Thyroid gland (tissue), 4 donors: ENCODE results near the gene MAPK11.

ENCODE experiments used
- POLR2A ChIP-seq, 2 donors: fragments of 450-650 bp; IDR thresholded peaks; one replicate each; pipeline ENCODE4 v1.6.1; 2017; ENCODE audit warnings: antibody characterized with exemption in 2 of 2, mild to moderate bottlenecking in 2 of 2, moderate library complexity in 1 of 2
- TF ChIP-seq, protein P1 (sequence below), 6 experiments: fragments of 200-600 bp in 3 of 6; fragments of 450-650 bp in 3 of 6; sonication (generic) in 3 of 6; IDR thresholded peaks; one replicate each; pipeline ENCODE4 v1.5.1; 2016 to 2019; ENCODE audit warnings: antibody characterized with exemption in 6 of 6, mild to moderate bottlenecking in 2 of 6, inconsistent platforms in 1 of 6, moderate library complexity in 1 of 6

DNA sequence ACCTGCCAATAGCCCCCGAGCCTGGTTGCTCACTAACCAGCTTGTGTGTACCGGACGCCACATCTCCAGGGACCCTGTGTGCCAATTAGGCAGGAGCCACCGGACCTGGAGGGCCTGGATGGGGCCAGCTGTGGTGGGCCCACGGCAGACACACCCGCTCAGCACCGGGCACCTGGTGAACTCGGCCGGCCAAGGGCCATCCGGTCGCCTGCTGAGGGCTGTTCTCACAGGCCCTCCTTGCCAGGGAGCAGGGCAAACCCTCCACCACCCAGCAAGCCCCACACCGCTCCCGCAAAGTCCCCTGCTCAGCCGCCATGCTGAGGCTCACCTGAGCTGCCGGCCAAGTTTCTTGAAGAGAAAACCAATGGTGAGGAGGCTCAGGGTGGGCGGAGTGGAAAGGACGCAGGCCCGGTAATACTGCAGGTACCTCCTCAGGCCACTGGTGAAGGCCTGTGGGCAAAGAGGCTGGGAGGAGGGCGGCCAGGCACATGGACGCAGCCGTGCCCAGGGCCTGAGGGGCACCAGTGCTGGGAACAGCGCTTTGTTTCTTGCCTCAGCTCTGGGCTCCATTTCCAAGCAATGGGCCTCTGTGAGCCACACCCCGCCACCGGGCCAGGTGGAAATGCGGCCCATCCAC is 42.5 kb downstream of the MAPK11 start:
- TF ChIP-seq, protein P1, sequence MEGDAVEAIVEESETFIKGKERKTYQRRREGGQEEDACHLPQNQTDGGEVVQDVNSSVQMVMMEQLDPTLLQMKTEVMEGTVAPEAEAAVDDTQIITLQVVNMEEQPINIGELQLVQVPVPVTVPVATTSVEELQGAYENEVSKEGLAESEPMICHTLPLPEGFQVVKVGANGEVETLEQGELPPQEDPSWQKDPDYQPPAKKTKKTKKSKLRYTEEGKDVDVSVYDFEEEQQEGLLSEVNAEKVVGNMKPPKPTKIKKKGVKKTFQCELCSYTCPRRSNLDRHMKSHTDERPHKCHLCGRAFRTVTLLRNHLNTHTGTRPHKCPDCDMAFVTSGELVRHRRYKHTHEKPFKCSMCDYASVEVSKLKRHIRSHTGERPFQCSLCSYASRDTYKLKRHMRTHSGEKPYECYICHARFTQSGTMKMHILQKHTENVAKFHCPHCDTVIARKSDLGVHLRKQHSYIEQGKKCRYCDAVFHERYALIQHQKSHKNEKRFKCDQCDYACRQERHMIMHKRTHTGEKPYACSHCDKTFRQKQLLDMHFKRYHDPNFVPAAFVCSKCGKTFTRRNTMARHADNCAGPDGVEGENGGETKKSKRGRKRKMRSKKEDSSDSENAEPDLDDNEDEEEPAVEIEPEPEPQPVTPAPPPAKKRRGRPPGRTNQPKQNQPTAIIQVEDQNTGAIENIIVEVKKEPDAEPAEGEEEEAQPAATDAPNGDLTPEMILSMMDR (IDR thresholded peaks at IDR 0.05), result no peak
- no peak for TF ChIP-seq POLR2A (IDR thresholded peaks at IDR 0.05)
